ENCODE measurements around the gene ZNF43.

DNA sequence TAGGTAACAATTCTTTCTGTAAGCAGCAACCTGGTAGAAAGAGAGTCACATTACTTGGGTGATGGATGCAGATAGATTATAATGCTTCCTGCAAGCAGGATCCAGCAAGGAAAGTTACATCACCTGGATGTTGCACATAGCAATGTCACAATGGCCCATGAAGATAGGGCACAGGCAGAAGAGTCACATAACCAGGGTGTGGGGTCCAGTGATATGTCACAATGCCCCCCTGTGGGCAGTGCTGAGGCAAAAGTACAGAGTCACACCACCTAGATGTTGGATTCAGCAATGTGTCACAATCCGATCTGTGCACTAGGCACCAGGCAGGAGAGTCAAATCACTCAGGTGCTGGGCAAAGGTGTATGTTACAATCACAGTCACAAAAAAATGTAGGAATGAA, 4.0 kb upstream of the ZNF43 start:
- TF ChIP-seq, protein P1, sequence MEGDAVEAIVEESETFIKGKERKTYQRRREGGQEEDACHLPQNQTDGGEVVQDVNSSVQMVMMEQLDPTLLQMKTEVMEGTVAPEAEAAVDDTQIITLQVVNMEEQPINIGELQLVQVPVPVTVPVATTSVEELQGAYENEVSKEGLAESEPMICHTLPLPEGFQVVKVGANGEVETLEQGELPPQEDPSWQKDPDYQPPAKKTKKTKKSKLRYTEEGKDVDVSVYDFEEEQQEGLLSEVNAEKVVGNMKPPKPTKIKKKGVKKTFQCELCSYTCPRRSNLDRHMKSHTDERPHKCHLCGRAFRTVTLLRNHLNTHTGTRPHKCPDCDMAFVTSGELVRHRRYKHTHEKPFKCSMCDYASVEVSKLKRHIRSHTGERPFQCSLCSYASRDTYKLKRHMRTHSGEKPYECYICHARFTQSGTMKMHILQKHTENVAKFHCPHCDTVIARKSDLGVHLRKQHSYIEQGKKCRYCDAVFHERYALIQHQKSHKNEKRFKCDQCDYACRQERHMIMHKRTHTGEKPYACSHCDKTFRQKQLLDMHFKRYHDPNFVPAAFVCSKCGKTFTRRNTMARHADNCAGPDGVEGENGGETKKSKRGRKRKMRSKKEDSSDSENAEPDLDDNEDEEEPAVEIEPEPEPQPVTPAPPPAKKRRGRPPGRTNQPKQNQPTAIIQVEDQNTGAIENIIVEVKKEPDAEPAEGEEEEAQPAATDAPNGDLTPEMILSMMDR (IDR thresholded peaks at IDR 0.05) = no peak
- TF ChIP-seq, protein P2, sequence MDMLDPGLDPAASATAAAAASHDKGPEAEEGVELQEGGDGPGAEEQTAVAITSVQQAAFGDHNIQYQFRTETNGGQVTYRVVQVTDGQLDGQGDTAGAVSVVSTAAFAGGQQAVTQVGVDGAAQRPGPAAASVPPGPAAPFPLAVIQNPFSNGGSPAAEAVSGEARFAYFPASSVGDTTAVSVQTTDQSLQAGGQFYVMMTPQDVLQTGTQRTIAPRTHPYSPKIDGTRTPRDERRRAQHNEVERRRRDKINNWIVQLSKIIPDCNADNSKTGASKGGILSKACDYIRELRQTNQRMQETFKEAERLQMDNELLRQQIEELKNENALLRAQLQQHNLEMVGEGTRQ (IDR thresholded peaks at IDR 0.05; ENCODE audit: borderline replicate concordance, low read depth, low read length) = no peak
- TF ChIP-seq TAF1 (IDR thresholded peaks at IDR 0.05; ENCODE audit: borderline replicate concordance, low read depth, low read length) (no peak), ELF1 (IDR thresholded peaks at IDR 0.05) (no peak), RAD21 (IDR thresholded peaks at IDR 0.05; ENCODE audit: low read length) (no peak), POLR2AphosphoS5 (IDR thresholded peaks at IDR 0.05; ENCODE audit: low read depth, low read length) (no peak), EP300 (IDR thresholded peaks at IDR 0.05; ENCODE audit: borderline replicate concordance in 1 of 2, low read depth in 1 of 2, low read length in 1 of 2) (no peak), JUND (IDR thresholded peaks at IDR 0.05) (no peak), FOXM1 (IDR thresholded peaks at IDR 0.05; ENCODE audit: low read depth) (no peak), CHD2 (IDR thresholded peaks at IDR 0.05; ENCODE audit: low read length, partially characterized antibody) (no peak)
- TF ChIP-seq, protein P3, sequence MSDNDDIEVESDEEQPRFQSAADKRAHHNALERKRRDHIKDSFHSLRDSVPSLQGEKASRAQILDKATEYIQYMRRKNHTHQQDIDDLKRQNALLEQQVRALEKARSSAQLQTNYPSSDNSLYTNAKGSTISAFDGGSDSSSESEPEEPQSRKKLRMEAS (IDR thresholded peaks at IDR 0.05; ENCODE audit: low read depth) = no peak
